HK-2 (cell line): ENCODE data around the gene NAALADL2.
"Not testable (repeated sequence)": the region's sequence is repeated elsewhere in the genome, so short reads cannot be mapped to it uniquely, and the experiment has no call there.

ENCODE experiments used
- DNase-seq: peaks from one replicate; pipeline ENCODE4 v3.0.0-alpha.2; 2018; ENCODE audit not compliant: unreplicated experiment

Gene NAALADL2

DNA sequence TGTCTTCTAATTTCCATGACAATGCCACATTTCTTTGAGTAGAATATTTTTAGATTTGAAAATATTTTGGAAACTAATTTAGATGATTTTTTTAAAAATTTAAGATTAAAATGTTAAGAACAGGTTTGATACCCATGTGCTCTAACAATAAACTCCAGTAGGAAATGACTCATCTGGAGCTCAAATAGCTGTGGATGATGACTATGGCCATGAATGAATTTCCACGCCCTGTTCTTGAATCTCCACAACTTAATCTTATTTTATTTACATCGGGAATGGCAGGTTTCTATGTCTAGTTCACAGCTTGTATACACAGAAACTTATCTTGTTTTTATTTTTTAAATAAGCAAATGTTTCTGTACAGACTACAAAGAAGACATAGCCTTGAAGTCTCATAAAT, 726.8 kb downstream of the NAALADL2 start:
- DNase-seq = no peak

DNA sequence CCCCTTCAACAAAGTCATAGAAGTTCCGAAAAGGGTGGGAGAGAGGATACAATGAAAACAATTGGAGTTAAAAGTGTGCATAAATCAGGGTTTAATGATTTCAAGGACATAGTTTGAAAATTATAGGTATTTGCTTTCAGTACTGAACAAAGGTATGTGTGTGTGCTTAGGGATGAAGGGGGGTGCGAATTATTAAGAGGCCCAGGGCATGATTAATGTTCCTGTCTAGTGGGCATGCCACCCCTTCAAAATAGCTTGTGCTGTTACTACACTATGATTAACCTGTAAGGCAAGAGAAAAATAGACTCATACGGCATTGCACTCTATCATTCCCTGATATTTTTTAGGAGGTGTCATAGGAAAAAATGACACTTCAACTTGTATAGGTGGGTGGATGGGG, 731.6 kb downstream of the NAALADL2 start:
- no peak for DNase-seq

DNA sequence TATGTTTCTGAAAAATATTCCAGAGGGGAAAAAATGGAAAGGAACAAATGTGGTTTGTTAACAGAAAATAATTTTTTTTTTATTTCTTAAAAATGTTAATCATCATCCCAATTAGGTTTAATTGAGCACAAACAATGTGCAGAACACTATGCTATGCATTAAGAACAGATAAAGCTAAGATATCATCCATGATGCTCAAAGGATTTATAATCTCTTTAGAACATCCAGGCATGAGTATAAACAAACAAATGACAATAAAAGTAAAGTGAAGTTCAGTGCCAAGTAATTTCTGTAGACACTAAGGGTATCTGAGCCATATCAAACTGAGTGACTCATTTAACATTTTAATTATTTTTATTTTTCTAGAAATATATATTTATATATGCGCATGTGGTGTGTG, 732.2 kb downstream of the NAALADL2 start:
- DNase-seq = no peak

DNA sequence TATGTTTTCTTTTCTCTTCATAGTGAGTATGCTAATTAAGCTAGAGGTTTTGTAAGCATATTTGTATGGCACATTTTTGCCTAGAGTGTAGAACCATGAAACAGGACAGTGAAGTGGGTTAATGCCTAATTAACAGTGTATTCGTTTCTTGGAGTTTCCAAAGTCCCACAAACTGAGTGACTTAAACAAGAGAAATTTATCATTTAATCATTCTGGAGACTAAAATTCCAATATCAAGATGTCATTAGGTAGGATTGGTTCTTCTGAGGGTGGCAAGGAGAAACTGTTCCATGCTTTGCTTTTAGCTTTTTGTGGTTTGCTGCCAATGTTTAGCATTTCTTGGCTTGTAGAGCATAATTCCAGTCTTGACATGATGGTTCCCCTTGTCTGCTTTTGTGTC, 734.2 kb downstream of the NAALADL2 start:
- DNase-seq = no peak

DNA sequence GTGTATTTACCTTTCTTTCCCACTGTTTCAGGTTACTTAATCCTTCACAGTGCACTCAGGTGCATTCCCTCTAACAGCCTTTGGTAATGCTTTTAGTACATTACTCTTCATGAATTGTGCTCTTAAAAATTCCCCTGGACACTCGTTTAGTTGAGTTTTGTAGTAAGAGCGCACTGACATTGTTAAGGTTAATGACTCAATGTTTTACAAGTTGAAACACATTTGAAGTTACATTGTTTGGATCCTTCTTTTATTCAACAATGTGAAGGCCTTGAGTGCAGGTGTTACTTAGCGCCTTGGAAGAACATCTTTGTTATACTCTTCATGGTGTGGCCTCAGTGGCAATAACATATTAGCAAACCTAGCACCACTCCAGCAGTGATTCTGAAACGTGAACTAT, 739.6 kb downstream of the NAALADL2 start:
- DNase-seq = no peak

DNA sequence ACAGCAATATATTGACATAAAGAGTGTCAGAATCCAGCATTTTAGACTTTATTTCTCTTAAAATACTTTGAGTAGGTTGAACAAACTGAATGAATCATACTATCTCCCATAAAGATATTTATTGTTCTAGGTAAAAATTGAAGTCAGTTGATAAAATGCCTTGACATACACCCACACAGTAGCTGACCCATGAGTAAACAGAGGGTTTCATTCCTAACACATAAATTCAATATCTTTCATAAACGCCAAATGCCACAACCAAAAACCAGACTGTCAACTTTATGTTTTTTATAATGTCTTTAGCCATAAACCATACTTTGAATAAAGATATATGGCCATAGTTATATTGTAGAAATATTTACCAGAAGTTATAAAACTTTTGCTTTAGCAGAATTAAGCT, 742.4 kb downstream of the NAALADL2 start:
- no peak for DNase-seq

DNA sequence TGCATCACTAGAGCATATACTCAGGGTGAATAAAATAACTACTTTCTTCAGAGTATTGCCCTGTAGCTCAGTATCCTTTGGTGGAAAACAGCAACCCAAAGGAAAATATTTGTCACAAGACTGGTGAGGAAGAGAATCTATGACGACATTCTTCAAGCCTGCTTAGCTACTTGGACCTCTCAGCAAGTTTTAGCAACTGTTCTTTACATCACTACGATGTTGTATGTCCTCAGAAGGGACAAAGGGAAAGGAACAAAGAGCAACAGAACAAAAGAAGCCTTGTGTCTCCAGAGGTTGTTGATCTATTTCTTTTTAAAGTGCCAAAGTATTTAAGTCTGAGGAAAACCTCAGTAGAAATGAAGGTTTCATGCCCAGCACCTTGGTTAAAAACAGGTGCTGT, 746.7 kb downstream of the NAALADL2 start:
- DNase-seq = no peak

DNA sequence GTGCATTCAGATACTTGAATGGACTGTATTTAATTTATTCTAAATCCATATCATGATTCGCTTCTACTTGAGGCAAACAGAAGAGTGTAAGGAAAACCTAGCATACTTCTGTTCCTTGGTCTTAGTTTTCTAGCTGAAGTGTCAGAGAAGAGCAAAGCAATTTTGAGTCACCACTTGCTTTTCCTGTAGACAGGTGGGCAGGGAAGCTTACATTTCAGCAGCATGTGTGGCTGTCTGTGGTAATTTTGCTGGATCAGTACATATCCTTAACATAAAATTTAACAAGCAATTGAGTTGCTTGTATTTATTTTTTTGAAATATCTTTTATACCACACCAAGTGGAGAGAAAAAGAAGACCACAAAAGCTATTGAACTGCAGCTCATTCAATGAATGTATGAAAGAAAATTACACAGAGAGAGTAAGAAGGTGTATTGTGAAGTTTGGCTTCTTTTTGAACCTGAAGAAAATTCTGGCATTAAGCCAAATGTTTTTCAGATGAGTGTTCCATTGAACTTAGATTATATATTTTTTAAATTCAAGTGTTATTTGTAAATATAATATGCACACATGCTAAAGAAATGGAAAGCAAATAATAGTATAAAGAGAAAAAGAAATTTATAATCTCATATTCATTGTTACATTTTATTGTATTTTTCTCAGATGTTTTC, 747.6 kb downstream of the NAALADL2 start:
- DNase-seq = no peak

DNA sequence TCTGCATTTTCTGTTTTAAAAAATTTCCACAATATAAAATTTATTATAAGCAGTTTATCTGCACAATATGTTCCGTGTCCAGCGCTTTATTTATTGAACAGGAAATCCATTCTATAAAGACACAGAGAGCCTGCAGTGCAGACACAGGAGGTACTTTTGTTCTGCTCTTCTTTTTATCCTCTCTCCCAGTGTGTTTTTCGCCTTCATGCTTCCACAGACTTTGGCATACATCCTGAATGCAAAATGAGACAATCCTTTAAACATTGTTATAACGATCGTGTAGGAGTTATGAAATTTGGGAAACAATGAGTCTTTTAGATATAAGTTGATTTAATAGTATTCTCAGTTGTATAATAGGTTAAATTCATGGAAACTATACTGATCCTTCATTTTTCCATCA, 749.2 kb downstream of the NAALADL2 start:
- DNase-seq = no peak

DNA sequence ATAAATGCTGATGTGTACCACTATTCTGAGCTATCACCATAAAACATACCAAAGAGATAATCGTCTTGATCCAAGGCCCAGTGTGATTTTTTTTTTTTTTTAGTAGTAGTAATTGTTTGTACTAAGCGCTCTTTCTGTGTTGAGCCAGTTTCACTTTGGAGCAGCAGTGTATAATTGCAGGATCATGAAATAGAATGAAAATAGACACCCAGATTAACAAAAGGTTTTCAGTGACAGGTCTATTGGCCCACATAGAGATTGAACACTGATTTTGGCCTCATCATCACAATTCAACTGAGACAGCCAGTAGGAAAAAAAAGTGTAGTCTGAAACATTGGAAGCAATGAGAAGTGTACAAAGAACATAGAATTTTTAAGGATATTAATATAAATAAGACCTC, 749.8 kb downstream of the NAALADL2 start:
- no peak for DNase-seq

DNA sequence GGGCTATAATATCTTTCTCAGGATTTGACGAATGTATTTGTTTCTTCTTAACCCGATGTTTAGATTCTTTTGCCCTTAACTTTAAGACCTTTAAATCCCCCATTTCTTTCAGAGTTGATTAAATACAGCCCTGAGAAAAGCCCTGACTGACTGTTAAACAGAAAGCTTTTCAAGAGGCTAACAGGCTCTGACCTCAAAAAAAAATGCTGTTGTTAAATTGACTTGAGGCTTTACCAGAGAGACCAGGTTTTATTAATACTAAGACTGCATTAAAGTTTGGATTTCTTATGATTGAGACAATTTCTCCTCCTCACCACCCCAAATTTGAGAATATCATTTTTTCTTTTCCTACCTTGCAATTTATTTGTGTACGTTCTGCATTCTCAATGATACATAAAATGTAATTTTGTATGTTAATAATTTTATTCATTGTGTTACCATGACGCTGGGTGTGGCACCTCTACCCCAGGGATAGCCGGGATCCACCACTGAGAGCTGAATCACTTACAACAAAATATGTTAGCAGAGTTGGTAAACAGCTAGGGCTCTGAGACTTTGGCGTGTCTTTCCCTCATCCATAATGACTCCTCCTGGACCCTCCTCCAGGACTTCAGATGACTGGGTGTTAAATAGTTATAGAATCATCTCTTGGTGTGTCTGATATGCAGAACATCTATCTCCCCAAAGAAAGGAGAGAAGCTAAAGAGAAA, 753.5 kb downstream of the NAALADL2 start:
- DNase-seq = no peak

DNA sequence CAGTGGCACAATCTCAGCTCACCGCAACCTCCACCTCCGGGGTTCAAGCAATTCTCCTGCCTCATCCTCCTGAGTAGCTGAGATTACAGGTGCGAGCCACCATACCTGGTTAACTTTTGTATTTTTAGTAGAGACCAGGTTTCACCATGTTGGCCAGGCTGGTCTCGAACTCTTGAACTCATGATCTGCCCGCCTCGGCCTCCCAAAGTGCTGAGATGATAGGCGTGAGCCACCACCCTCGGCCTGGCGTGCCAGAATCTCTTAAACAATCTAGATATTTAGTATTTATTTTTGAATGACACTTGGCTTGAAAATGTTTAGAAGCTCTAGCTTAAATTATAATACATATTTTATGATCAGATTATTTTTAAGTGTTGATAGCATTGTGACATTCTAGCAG, 755.0 kb downstream of the NAALADL2 start:
- not testable (repeated sequence) for DNase-seq

DNA sequence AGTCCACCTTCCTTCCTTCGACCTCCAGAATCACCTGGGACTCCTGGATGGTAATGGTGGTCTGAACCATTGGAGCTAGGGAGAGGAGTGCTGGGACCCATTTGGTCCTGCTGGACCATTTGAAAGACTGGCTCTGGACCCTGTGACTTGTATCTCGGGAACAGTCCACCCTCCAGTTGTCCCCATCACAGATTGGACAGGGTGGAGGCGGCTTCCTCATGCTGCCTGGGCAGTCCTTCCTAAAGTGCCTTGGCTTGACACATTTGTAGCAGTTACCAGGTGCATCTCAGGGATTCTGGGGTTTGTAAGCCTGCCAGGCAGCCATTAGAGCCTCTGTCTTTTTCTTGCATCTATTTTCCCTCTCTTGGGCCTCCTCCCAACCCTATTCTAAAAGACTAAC, 758.1 kb downstream of the NAALADL2 start:
- no peak for DNase-seq

DNA sequence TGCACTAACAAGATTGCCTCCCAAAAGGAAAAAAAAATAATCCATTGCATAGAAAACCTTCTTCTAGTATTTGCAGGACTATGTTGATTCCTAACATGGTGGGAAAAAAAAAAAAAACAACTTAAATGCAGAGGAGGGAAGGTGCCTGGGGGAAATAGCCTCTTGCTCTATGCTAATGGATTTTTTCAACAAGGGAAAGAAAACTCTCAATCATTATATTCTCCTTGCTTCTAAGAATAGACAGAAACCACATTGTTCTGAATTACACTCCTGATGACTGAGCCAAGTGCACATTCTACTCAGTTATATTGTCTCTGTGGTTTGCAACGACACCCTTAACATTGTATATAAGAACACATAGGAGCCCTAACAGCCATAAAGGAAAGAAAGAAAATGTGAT, 760.2 kb downstream of the NAALADL2 start:
- no peak for DNase-seq

DNA sequence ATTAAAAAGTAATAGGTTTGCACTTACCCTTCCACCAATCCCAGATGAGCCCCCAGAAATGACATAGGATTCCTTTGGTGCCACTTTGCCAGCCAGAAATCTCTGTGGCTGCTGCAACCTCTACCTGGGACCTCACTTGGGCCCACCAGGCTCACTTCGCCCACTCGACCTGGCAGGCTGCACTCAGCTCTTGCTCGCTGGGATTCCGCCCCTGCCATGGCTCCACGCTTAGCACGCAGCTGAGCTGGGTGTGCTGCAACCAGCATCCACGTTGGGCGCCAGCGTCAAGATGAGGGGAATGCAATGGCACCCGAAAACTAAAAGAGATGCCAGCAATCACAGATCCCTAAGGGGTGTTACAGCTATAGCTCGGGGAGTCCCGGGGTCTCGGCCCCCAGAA, 761.0 kb downstream of the NAALADL2 start:
- DNase-seq = no peak

DNA sequence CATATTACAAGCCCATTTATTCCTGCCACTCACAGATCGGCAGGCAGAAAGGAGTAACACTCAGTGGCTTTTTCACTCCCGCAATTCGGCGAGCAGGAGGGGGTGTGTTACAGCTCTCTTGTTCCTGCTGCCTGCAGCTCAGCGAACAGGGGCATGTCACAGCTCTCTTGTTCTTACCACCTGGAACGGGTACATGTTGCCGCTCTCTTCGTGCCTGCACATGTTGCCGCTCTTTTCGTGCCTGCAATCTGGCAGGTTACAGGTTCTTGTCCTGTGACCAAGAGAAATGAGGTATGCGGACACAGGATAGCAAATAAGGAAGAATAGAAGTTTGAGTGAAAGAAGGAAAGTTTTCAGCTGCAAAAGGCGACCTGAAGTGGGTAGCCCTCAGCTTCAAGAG, 761.4 kb downstream of the NAALADL2 start:
- no peak for DNase-seq

DNA sequence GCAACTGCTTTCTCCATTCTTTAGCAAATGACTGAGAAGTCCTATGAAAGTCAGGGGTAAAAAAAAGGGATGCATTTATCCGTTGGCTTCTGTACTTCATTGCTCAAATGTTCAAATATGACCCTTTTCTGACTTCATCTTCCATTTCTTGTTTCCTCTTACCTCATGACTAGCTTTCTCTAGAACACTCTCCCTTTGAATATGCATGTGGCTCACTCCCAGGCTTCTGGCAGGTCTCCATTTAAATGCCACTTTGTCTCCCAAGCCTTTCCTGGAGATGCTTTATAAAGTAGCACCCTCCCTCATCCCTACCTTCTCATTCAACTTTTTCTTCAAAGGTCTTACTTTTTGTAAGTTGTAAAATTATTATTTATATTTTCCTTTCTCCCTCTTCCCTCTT, 781.8 kb downstream of the NAALADL2 start:
- no peak for DNase-seq

DNA sequence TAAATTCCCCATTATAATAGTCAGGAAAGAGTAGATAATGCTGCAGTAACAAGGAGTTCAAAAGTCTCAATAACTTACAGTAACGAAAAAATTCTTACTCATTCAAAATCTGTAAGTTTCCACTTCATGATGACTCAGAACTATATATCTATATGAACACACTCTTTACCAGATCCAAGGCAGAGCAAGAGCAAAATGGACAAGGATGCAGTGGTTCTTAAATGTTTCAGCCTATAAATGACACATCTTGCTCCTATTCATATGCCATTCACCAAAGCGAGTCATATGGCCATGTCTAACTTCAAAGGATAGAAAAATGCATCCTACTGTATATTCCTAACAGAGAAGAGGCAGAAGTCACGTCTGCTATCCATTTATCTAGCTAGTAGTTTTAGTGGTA, 787.7 kb downstream of the NAALADL2 start:
- DNase-seq = no peak

DNA sequence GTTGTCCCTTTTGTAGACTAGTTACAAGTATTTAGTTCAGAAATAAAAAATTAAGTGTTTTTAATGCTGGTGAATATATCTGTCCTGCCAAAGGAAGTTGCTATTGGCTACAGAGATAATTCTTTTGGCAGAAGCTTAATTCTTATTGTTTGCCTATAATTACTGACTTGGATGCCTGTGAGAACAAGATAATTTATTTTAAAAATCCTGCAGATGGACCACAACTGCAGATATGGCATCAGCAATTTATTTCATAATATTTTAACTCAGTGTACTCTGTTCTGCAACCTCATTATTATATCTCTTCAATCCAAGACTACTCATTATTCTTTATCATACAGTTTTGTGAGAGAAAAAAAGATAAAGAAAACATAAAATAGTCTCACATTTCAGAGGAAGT, 789.8 kb downstream of the NAALADL2 start:
- DNase-seq = no peak

DNA sequence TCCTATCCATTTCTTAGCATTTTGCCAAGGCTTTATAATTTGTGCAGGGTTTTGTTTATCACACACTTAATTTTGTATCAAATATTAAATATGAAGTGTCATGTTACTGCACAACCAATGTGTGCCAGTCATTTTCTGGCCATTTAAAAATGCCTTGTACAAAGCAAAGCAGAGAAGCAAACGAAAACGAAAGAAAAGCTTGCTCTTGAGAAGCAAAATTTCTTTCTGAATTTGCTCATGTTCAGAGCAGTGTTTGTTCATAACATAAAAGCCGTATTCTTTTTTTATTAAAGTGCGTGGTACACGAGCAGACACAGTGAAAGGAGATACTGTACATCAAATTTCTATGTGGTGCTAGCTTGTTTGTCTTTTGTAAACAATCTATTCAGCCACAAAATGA, 792.6 kb downstream of the NAALADL2 start:
- DNase-seq = no peak

DNA sequence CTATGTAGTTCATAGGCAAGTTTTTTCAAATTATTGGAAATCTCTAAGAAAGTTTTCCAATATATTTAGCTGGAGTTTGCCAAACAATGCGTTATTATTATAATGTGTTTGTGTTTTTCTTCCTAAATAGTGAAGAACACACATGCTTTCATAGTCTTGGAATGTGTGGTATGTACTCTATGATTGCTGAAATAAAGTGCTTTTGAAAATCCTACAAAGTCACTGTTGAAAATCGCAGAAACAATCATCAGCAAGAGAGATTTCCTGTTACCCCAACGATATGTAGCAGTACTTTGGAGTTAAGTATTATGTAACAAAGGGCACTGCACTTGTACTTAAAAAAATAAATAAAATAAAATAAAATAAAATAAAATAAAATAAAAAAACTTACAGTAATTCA, 796.2 kb downstream of the NAALADL2 start:
- DNase-seq = no peak

DNA sequence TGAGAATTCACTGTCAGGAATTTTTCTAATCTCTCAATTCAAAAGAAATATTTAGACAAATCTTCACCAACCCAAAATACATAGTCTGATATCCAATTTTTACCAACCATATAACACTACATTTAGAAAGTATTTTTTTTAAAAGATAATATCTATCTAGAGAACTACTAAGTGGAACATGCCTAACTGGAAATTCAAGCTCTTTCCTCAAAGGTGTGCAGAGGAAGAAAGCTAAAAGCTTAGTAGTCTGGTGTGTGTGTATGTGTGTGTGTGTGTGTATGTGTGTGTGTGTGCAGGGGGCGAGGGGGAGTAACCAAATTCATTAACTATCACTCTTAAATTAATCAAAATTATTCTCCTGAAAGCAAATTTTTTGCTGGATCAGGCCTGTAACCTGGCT, 797.3 kb downstream of the NAALADL2 start:
- DNase-seq = no peak

DNA sequence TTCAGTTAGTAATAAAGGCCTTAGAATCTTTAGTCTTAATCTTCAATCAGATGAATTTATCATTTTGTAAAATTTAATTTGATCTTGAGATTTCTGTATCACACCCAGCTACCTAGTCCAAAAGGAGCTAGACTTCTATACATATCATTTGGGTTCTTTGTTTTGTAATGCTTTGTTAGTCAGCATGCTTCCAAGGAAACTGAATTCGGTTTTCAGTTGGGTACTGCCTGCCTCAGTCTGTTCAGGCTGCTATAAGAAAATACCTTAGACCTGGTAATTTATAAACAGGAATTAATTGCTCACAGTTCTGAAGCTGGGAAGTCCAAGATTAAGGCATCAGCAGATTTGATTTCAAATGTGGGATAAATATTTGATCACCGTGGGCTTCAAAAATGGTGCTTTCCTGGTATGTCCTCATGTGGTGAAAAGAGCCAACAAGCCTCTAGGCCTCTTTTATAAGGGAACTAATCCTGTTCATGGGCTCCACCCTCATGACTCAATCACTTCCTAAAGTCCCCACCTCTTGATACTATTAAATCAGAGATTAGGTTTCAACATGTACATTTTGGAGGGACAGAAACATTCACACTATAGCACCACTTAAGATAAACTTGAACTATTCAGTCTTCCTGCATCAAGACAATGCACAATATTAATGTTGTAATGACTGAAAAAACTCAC, 800.7 kb downstream of the NAALADL2 start:
- DNase-seq = no peak
